Endodermal cell (in vitro differentiated cells): ENCODE measurements around the gene SPC25. TPM values are rescaled to one million over a fixed set of nuclear protein-coding genes. Genes with fewer than 3 reads are reported as not detected.
"Not testable (repeated sequence)": the region's sequence is repeated elsewhere in the genome, so short reads cannot be mapped to it uniquely, and the experiment has no call there.

ENCODE experiments used
- DNase-seq: peaks from one replicate; pipeline ENCODE4 v3.0.0-alpha.2; 2017
- H3K27ac ChIP-seq: 2 replicates; pipeline ENCODE4 v1.5.1; 2013; ENCODE audit warnings: mild to moderate bottlenecking, low read depth, low read length, moderate library complexity
- H3K27me3 ChIP-seq: 2 replicates; pipeline ENCODE4 v1.6.1; 2013; ENCODE audit warnings: mild to moderate bottlenecking, low read length, moderate library complexity; ENCODE audit not compliant: insufficient read depth, control insufficient read depth, poor library complexity, severe bottlenecking
- H3K36me3 ChIP-seq: 2 replicates; pipeline ENCODE4 v1.7.0; 2013; ENCODE audit warnings: mild to moderate bottlenecking, low read length, moderate library complexity; ENCODE audit not compliant: control insufficient read depth, insufficient read depth
- H3K4me1 ChIP-seq: one replicate; pipeline ENCODE4 v1.7.0; 2013; ENCODE audit warnings: low read length; ENCODE audit not compliant: control insufficient read depth, insufficient read depth
- H3K4me3 ChIP-seq: 2 replicates; pipeline ENCODE4 v1.5.1; 2013; ENCODE audit warnings: mild to moderate bottlenecking, low read length, moderate library complexity
- H3K9ac ChIP-seq: 2 replicates; pipeline ENCODE4 v1.6.1; 2013; ENCODE audit warnings: mild to moderate bottlenecking, low read length, moderate library complexity; ENCODE audit not compliant: poor library complexity, severe bottlenecking; ENCODE audit errors: extremely low read depth
- H3K9me3 ChIP-seq: 2 replicates; pipeline ENCODE4 v1.6.1; 2013; ENCODE audit warnings: mild to moderate bottlenecking, low read length, moderate library complexity; ENCODE audit not compliant: control insufficient read depth
- H3K27ac Mint-ChIP-seq: 2 replicates; pipeline ENCODE4 v1.8.0; 2020; ENCODE audit warnings: mixed read lengths
- H3K27me3 Mint-ChIP-seq: 2 replicates; pipeline ENCODE4 v1.8.0; 2021; ENCODE audit warnings: mild to moderate bottlenecking, mixed read lengths; ENCODE audit not compliant: insufficient read depth
- H3K36me3 Mint-ChIP-seq: 2 replicates; pipeline ENCODE4 v1.8.0; 2020; ENCODE audit warnings: low read depth, mixed read lengths
- H3K4me1 Mint-ChIP-seq: 2 replicates; pipeline ENCODE4 v1.8.0; 2020; ENCODE audit warnings: mixed read lengths
- H3K4me3 Mint-ChIP-seq: 2 replicates; pipeline ENCODE4 v1.8.0; 2020; ENCODE audit warnings: mild to moderate bottlenecking, moderate library complexity, mixed read lengths
- H3K9me3 Mint-ChIP-seq: 2 replicates; pipeline ENCODE4 v1.8.0; 2020; ENCODE audit warnings: mild to moderate bottlenecking, mixed read lengths
- CTCF ChIP-seq: fragments of 200-600 bp; sonication (generic); conservative IDR thresholded peaks from 2 replicates; pipeline ENCODE4 v1.5.0; 2021; ENCODE audit warnings: antibody characterized with exemption, mild to moderate bottlenecking
- WGBS, 2 experiments: methylation state at CpG; one replicate each; pipeline versions ENCODE4 v1.1.5 to v1.1.7; 2013; ENCODE audit warnings: missing lambda C conversion rate in 2 of 2, mixed read lengths in 1 of 2; ENCODE audit not compliant: insufficient coverage in 1 of 2, insufficient read length in 1 of 2; 5-methylcytosine and 5-hydroxymethylcytosine counted together
- total RNA-seq, 2 donors: library from RNA; stranded (reverse); fragmentation: NEBNext Ultra II Directional in 1 of 2; extraction: Animal tissue kit (Norgen Biotek cat#: 25700) in 1 of 2; gene quantifications; 2 replicates in 1 of 2; 3 replicates in 1 of 2; pipeline ENCODE4 v1.2.1, GENCODE V29; 2021

The SPC25 gene
- total RNA-seq, 2 donors from 2014 or later = 22.4 to 57.8 TPM

DNA sequence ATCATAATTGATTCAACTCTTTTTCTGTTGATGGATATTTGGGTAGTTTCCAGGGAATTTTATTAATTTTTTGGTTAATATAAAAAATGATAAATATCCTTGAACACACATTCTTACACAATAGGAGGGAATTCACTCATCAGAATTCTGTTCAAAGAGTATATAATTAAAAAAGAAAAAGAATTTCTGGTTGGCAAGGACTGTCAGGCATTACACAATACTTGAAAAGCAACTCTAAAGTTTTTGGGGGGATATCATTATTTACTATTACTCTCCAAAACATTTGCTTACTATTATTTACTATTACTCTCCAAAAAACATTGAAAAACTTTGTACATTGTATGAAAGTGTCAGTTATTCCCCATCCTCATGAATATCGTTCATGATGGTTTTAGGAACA, 48.8 kb upstream of the SPC25 start:
- no peaks in the 10 kb centered on the region for H3K36me3 Mint-ChIP-seq
- no peak for TF ChIP-seq CTCF
- no CpG with 5 or more reads among the region's 1 CpG for WGBS, 2 experiments
- H3K4me3 Mint-ChIP-seq = no peak overlapping the region
- peaks cover 20% of the 10 kb centered on the region for H3K4me1 Mint-ChIP-seq
- H3K4me3 ChIP-seq = no peak overlapping the region
- no peak overlapping the region for H3K27ac Mint-ChIP-seq
- H3K4me1 ChIP-seq = peaks cover 5% of the 10 kb centered on the region
- no peaks in the 10 kb centered on the region for H3K36me3 ChIP-seq
- no peaks in the 10 kb centered on the region for H3K27me3 ChIP-seq
- H3K27ac ChIP-seq = no peak overlapping the region
- no peaks in the 10 kb centered on the region for H3K9me3 ChIP-seq
- no peaks in the 10 kb centered on the region for H3K27me3 Mint-ChIP-seq
- no peak overlapping the region for H3K9ac ChIP-seq
- no peaks in the 10 kb centered on the region for H3K9me3 Mint-ChIP-seq
- DNase-seq = no peak

DNA sequence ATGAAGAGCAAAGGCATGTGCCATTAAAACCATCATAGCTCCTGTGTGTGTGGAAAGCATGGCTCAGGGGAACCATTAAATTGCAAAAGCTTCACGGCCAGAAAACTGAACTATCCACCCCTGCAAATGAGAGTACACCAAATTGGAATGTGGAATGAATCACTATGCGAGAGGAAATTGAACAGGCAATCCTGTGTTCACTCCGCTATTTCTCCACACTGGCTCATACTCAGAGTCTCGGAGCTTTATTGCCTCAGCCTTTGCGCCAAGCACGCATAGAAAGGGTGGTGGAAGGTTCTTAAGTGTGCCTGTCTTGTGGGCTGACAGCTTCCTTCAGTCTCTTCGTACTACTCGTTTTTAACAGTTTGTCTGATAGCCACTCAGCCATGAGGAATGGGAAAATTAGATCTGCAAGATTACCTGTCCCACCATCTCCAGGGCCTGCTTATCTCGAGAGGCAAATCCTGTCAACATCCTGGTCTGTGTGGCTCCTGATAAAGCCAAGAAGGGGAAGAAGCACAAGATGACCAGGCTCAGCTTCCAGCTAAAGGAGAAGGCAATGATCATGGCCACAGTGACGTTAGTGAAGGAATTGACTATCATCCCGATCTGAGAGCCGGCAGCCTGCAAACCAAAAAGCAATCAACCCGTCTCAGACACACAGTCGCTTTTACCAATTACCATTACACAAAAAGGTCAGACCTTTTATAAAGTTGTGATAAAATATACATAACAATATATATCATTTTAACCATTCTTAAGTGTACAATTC, 45.8 kb upstream of the SPC25 start:
- Histone ChIP-seq H3K36me3 (no peaks in the 10 kb centered on the region), H3K4me1 (peaks cover 5% of the 10 kb centered on the region), H3K9ac (no peak overlapping the region), H3K27me3 (no peaks in the 10 kb centered on the region), H3K4me3 (no peak overlapping the region), H3K27ac (no peak overlapping the region), H3K9me3 (no peaks in the 10 kb centered on the region)
- Mint-ChIP-seq H3K4me1 (peaks cover 18% of the 10 kb centered on the region), H3K27ac (no peak overlapping the region), H3K4me3 (no peak overlapping the region), H3K9me3 (peaks cover 5% of the 10 kb centered on the region), H3K27me3 (no peaks in the 10 kb centered on the region), H3K36me3 (no peaks in the 10 kb centered on the region)
- TF ChIP-seq CTCF = no peak
- DNase-seq = no peak
- WGBS, 2 experiments = 83 to 94% methylated on average over 7 to 14 of the region's 14 CpGs

DNA sequence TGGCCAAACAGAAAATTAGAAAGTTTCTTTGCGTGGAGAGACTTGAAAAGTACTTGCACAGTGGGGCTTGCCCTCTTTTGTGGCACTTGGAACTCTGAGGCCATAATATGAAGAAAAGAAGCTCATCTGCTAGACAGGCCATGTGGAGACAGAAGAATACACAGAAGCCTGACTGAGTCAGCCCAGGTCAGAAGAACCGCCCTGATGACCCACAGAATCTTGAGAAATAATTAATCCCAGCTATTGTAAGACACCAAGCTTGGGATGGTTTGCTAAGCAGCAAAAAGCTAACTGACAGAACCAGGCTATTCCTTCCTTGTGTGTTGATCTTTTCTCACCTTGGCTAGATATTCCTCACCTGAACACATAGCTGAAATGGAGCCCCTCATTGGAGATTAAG, 44.6 kb upstream of the SPC25 start:
- H3K4me3 ChIP-seq = no peak overlapping the region
- no peak for TF ChIP-seq CTCF

DNA sequence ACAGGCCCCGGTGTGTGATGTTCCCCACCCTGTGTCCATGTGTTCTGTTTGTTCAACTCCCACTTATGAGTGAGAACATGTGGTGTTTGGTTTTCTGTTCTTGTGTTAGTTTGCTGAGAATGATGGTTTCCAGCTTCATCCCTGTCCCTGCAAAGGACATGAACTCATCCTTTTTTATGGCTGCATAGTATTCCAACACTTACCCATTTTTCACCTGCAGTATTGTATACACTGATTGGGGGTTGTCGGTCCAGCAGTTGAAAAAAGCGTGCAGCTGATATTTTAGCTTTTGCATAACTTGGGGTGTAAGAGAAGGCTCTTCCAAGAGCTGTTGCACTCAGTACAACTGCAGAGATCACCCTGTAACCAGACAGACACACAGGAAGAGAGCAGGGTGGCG, 41.9 kb upstream of the SPC25 start:
- peaks cover 18% of the 10 kb centered on the region for H3K4me1 Mint-ChIP-seq
- H3K9ac ChIP-seq, H3K9me3 ChIP-seq, H3K27ac Mint-ChIP-seq, H3K4me1 ChIP-seq, DNase-seq, H3K36me3 ChIP-seq, H3K4me3 ChIP-seq, H3K27me3 ChIP-seq, H3K9me3 Mint-ChIP-seq, H3K36me3 Mint-ChIP-seq, H3K4me3 Mint-ChIP-seq, H3K27me3 Mint-ChIP-seq, H3K27ac ChIP-seq: not testable (repeated sequence)
- 93 to 100% methylated on average over 1 to 4 of the region's 4 CpGs for WGBS, 2 experiments

More for the DNA sequence above, 44.6 kb upstream of the SPC25 start:
- 82 to 93% methylated on average over 2 of the region's 2 CpGs for WGBS, 2 experiments
- peaks cover 5% of the 10 kb centered on the region for H3K4me1 ChIP-seq
- DNase-seq = no peak
- no peak overlapping the region for H3K27ac Mint-ChIP-seq
- H3K9ac ChIP-seq = no peak overlapping the region
- no peaks in the 10 kb centered on the region for H3K27me3 Mint-ChIP-seq
- no peaks in the 10 kb centered on the region for H3K36me3 Mint-ChIP-seq
- H3K4me1 Mint-ChIP-seq = peaks cover 18% of the 10 kb centered on the region
- no peaks in the 10 kb centered on the region for H3K36me3 ChIP-seq
- no peak overlapping the region for H3K4me3 Mint-ChIP-seq
- H3K27ac ChIP-seq = no peak overlapping the region
- H3K9me3 Mint-ChIP-seq = peaks cover 5% of the 10 kb centered on the region
- no peaks in the 10 kb centered on the region for H3K27me3 ChIP-seq
- H3K9me3 ChIP-seq = no peaks in the 10 kb centered on the region
